Kidney glomerular epithelial cell (primary cell): ENCODE results near the gene SETD2.
"Not testable (repeated sequence)": the region's sequence is repeated elsewhere in the genome, so short reads cannot be mapped to it uniquely, and the experiment has no call there.

Experiments
- DNase-seq: peaks from one replicate; lab custom pipeline; 2025; lab: John Stamatoyannopoulos, UW

Gene SETD2

DNA sequence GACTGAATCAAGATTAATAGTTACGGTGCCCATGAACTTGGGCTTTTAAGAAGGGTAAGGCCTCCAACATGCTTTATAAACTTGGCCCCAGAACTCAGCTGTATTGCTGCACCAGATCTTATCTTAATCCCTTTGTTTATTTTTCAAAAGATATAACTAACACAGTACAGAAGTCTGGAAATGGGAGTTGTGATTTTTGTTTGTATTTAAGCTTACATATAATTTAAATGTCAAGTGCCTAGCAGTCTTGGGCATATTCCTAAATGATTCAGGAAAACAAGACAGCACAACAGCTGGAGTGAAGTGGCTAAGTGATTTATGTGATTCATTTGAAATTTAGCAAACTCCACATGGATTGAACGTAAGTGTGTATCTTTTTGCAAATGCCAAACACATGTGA is 128.3 kb downstream of the SETD2 start:
- no peak for DNase-seq

DNA sequence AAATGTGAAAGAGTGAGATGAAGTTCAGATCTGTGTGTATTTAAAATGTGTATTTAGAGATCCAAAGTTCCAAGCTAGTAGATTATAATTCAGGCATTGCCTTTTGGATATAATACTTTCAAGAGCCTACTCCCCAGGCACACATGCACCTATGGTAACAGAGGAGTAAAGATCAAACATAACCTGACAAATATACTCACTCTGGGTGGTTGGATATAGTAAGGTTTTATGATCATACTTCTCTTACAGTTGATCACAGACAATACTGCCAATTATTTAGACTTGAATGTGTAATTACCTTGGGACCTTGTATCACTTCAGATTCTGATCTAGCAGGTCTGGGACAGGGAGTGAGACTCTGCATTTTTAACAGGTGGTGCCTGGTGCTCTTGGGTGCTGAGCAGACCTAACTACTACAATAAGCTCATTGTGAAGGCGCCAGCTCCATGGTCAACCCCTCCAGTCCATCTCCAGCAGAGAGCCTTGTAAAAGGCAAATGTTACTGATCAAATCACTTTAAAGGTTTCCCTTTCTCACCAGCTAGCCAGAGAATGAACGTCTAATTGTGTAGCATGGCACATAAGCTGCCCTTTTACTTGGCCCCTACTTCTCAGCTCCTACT is 128.9 kb downstream of the SETD2 start:
- DNase-seq: no peak

DNA sequence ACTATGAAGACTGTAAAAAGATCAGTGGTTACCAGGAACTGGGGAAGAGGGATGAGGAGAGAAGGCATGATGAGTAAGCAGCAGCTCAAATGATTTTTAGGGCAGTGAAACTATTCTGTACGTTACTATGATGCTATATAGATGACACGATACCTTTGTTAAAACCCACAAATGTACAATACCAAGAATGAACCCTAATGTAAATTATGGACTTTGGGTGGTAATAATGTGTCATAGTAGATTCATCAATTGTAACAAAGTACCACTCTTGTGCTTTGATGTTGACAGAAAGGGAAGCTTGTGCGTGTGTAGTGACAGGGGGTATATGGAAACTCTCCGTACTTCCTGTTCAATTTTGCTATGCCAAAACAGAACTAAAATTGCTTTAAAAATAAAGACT is 132.9 kb downstream of the SETD2 start:
- not testable (repeated sequence) for DNase-seq

- DNase-seq: no peak
Observed at GRCh38 chr3:47028667-47029066, 135.2 kb downstream of the SETD2 start.

- no peak for DNase-seq
Observed at GRCh38 chr3:47028146-47028545, 135.8 kb downstream of the SETD2 start.

GRCh38 chr3:47026432-47026831 is 137.5 kb downstream of the SETD2 start:
- DNase-seq: not testable (repeated sequence)

DNA sequence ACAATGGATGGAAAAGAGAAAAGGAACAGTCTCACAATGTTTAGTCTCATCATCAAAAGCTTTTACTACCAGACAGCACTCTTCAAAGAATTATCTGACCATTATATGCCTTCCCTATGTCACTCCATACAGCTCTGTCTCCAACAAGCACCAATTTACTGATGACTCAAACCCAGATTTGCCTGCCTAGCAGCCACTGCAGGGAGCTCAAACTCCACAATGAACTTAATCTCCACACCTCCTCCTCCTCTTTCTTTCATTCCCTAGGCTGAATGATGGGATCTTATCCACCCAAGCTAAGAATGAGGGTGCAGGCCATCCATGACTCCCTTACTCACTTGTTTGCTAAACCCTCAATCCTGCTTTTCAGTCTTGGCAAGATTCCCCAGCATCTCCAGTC is 139.0 kb downstream of the SETD2 start:
- peak; percentile 23 for DNase-seq

GRCh38 chr3:47022641-47023071 is 141.3 kb downstream of the SETD2 start:
- no peak for DNase-seq

- no peak for DNase-seq
Observed at GRCh38 chr3:47020311-47020710, 143.6 kb downstream of the SETD2 start.

DNA sequence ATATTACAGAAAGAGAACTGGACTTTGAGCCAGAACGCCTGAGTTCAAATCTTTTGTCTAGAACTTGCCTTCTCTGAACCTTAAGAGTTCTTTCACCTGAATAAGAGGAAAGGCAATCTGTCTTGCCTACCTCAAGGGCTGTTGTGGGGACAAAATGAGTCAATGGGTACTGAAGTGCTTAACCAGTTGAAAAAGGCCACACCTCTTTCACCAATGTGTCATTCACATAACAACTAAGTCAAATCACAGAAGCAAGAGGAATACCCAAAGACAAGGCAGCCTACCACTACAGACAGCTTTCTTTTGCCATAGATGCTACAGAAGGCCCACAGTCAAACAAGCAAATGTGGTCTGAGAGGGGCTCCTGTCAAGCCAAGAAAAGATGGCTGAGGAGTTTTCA is 144.7 kb downstream of the SETD2 start:
- no peak for DNase-seq

DNA sequence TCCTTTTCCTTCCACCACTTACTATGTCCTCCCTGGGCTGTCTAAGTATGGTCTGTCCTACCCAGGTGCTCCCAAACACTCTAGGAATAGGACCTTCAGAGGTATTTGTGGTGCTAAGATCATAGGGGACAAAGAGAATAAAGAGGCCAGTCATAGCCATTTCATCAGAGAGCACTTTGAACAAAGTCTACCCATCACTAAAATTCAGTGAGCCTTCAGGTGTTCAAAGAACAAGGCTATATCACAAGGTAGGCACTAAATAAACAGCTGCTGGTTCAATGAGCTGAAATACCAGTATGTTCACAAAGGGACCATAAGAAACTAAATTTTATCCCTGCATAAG is 145.7 kb downstream of the SETD2 start:
- DNase-seq: no peak

- DNase-seq: no peak
Observed at GRCh38 chr3:47017504-47018268, 146.2 kb downstream of the SETD2 start.

DNA sequence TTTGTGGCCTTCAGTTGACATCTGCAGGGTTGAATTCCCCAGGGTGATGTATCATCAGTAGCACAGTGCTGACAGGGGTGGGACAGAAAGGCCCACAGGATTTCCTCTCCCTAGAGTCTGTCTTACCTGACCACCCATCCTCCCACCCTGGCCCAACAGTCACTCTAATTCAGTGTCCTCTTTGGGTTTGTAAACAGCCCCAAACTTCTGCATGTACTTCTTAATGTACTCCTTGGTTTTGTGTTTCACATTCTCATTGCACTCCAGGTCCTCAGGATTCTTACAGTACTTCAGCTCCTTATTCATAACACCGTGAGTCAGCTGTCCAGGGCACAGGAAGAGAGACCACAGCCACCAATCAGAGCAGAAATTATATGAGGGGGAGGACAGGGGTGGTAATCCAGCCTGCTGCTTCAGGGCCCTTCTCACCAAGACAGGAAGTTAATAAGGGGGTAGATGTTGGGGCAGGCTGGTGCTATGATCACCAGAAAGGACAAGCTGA is 146.9 kb downstream of the SETD2 start:
- peak; percentile 92 for DNase-seq

- DNase-seq: no peak
Observed at GRCh38 chr3:47016086-47016933, 147.6 kb downstream of the SETD2 start.

DNA sequence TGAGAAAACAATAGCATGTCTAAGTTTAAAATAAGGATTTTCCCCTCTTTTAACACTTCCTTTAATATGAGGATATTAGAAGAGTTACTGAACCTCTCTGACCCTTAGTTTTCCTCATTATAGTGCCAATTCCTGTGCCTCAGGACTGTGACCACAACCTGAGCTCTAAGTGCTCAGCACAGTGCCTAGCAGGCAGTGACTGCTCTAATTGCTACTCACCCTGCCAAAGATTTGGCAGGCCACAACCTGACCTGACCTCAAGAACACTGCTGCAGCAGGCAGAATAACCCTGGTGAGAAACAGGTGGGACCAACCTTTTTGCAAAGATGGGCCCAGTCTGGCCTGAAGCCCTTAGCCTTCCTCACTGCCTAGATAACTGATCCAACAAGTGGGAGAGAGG is 148.8 kb downstream of the SETD2 start:
- no peak for DNase-seq

DNA sequence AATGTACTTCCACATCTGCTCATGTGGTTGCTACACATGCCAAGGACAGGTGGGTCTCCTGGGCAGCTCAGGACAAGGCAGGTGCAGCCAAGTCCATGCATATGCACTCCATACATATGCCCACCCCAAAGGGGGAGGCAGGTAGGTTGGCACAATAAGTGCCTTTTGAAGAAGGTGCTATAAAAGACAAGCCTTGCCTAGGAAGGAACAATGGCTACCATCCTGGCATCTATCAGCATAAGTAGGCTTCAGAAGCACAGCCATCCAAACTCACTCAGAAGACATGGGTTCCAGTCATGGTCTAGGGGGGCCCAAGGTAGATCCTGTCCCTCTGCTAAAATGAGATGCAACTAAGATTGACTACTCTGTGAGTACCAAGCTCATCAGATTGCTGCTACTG is 149.9 kb downstream of the SETD2 start:
- no peak for DNase-seq

GRCh38 chr3:47013231-47013630 is 150.7 kb downstream of the SETD2 start:
- no peak for DNase-seq

DNA sequence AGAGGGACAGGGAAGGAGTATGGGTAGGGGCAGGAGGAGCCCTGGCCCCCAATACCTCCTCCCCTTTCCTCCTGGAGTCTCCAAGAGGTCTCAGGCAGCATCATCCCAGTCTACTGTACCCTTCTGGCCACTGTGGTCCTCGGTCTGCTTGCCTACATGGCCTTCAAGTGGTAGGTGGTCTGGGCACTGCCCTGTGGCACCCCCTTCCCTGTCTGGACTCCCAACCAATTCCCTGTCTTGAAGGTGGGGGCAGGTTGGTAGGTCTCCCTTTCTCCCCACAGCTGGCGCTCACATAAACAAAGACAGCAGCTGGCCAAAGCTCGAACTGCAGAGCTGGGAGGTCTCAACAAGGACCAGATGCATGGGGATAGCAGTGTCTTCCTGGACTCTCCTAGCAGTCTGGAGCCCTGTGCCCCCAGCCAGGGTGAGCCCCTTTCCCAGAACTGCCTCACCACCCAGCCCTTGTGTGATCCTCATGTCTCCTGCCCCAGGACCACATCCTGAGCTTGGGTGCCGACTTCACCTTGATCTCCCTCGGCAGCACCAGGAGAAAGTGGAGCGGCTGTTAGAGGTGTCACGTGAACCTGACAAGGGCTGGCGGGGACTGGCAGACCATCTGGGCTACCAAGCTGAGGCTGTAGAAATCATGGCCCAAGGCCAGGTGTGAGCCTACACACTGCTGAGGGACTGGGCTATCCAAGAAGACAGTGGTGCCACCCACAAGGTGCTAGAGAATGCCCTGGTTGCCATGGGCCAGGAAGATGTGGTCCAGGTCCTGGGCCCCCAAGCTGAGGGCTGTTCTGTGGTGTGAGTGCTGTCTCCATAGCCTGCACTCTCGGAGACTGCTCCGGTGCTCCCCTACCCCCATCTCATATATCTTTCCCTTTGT is 151.3 kb downstream of the SETD2 start:
- no peak for DNase-seq

DNA sequence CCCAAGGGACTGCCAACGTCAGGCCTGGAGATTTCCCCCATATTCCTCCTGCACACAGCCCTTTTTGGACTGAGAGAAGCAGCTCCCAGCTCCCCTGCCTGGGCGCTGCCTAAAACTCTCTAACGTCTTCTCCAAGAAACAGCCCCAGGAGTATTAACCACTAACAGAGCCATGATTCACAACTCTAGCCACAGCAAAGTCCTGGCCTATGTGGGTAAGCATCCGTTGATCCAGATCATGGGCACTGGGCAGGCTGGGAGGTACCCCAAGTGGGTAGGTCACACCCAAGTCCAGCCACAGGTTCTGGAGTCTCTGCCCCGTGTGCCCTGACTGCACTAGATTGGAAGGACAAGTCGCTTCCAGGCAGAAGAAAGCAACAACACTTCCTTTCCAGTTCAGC is 152.5 kb downstream of the SETD2 start:
- DNase-seq: no peak

DNA sequence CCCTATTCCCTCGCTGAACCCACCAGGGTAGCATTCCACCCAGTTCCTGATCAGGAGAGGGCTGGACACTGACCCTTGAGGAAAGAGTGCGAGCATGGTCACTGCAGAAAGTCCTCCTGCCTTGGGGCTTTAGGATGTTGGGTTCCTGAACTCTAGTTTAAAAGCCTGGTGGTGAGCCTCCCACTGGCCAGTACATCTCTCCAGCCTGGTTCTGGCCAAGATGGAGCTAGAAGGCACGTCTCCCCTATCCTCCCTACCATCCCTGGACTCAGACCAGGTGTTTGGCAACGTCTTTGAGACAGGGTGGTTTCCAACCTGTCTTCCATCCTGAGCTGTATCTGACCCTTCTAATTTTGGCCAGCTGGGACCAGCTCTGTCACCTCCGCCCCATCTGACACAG is 153.0 kb downstream of the SETD2 start:
- no peak for DNase-seq

DNA sequence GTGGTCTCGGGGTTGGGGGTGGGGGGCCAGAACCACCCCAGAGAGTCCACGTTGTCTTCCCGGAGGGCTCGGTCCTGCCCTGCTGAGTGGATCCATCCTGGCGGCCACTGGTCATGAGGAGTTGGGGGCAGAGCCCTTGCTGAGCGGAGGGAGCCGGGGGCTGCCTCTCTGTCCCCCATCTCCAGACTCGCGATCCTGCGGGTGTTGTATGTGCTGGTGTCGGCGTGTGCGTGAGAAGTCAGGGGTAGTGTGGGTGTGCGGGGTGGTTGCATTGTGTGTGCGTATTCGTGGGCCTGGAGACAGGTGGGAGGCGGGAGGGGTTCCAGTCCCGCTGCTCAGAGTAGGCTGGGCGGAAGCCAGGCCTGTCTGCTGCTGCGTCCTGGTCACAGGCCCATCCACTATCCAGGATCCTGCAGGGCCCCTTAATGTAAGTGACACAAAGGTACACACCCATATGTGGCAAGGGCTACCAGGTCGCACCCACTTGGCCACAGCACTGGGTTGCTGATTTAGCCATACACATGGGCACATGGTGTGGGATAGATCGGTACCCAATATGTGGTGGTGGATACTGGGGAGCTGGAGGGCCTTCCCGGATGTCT is 153.7 kb downstream of the SETD2 start:
- DNase-seq: no peak
